COR-L47 (cell line): ENCODE measurements around the gene MAPKAPK2.

Experiments used
- DNase-seq: peaks from one replicate; lab custom pipeline; 2025; lab: John Stamatoyannopoulos, UW

MAPKAPK2 gene

GRCh38 chr1:206683313-206683712 is 1.4 kb upstream of the MAPKAPK2 start:
- no peak for DNase-seq

- no peak for DNase-seq
These were observed 702 bp upstream of the MAPKAPK2 start for GRCh38 chr1:206684003-206684402.

GRCh38 chr1:206685334-206685768 is 646 bp downstream of the MAPKAPK2 start:
- DNase-seq = no peak

GRCh38 chr1:206685769-206686477 is 1.2 kb downstream of the MAPKAPK2 start:
- DNase-seq = no peak

GRCh38 chr1:206686478-206687249 is 2.0 kb downstream of the MAPKAPK2 start:
- no peak for DNase-seq

GRCh38 chr1:206687251-206687914 is 2.7 kb downstream of the MAPKAPK2 start:
- no peak for DNase-seq

- DNase-seq = no peak
These were observed 3.3 kb downstream of the MAPKAPK2 start for GRCh38 chr1:206687915-206688442.

GRCh38 chr1:206690516-206690915 is 5.8 kb downstream of the MAPKAPK2 start:
- DNase-seq = no peak

GRCh38 chr1:206691604-206692003 is 6.9 kb downstream of the MAPKAPK2 start:
- no peak for DNase-seq

GRCh38 chr1:206693029-206693428 is 8.3 kb downstream of the MAPKAPK2 start:
- no peak for DNase-seq

GRCh38 chr1:206693592-206693991 is 8.9 kb downstream of the MAPKAPK2 start:
- no peak for DNase-seq

- no peak for DNase-seq
These were observed 9.7 kb downstream of the MAPKAPK2 start for GRCh38 chr1:206694171-206695124.

- no peak for DNase-seq
These were observed 11.0 kb downstream of the MAPKAPK2 start for GRCh38 chr1:206695733-206696132.

GRCh38 chr1:206696812-206697585 is 12.3 kb downstream of the MAPKAPK2 start:
- DNase-seq = no peak

- DNase-seq = no peak
These were observed 13.3 kb downstream of the MAPKAPK2 start for GRCh38 chr1:206698011-206698410.

- no peak for DNase-seq
These were observed 14.4 kb downstream of the MAPKAPK2 start for GRCh38 chr1:206699000-206699586.

GRCh38 chr1:206699626-206700025 is 14.9 kb downstream of the MAPKAPK2 start:
- DNase-seq = no peak

- peak; percentile 78 for DNase-seq
These were observed 15.8 kb downstream of the MAPKAPK2 start for GRCh38 chr1:206700445-206701036.

- DNase-seq = no peak
These were observed 17.6 kb downstream of the MAPKAPK2 start for GRCh38 chr1:206702260-206702659.

GRCh38 chr1:206702803-206703202 is 18.1 kb downstream of the MAPKAPK2 start:
- DNase-seq = no peak
